Measurements from ENCODE around the gene YBEY. TPM values are rescaled to one million over a fixed set of nuclear protein-coding genes. Genes with fewer than 3 reads are reported as not detected.
"Not testable (repeated sequence)": the region's sequence is repeated elsewhere in the genome, so short reads cannot be mapped to it uniquely, and the experiment has no call there.

The YBEY gene
- 10 to 100 TPM; 14.4 to 14.8 TPM for total RNA-seq

- no peaks in the 10 kb centered on the region for H3K27me3 Mint-ChIP-seq
- peaks cover 54% of the 10 kb centered on the region for H3K4me1 Mint-ChIP-seq (ENCODE audit: low read depth)
- DNase-seq = peak; percentile 93
- intact Hi-C loops (cut with micrococcal nuclease) = loop anchor here (1.0 to 10.0 kb wide), 4 partner anchors 34 to 169 kb away; partner anchors contain the start of genes DIP2A, LSS and PCNT
- ChIA-PET CTCF (interaction anchor here (1.5 to 2.8 kb wide), 4 partner anchors 25 to 142 kb away, joined by 3 to 9 read pairs (median 6); a partner anchor contains a TSS), POLR2A (interaction anchor here (0.7 to 1.8 kb wide), 3 partner anchors 10 to 37 kb away, joined by 3 to 8 read pairs (median 5); partner anchors contain the start of gene C21orf58)
- peak within 1 kb of the TSS; percentile 98 for H3K4me3 Mint-ChIP-seq
- peaks cover 27% of the 10 kb centered on the region for H3K36me3 Mint-ChIP-seq
- H3K27ac Mint-ChIP-seq = peak within 1 kb of the TSS; percentile 96
- no peaks in the 10 kb centered on the region for H3K9me3 Mint-ChIP-seq
These were observed at the start of gene YBEY for GRCh38 chr21:46285761-46286647. Gene YBEY (plus strand): TSS chr21:46286342. CDS start chr21:46286914, 572 bp downstream.

DNA sequence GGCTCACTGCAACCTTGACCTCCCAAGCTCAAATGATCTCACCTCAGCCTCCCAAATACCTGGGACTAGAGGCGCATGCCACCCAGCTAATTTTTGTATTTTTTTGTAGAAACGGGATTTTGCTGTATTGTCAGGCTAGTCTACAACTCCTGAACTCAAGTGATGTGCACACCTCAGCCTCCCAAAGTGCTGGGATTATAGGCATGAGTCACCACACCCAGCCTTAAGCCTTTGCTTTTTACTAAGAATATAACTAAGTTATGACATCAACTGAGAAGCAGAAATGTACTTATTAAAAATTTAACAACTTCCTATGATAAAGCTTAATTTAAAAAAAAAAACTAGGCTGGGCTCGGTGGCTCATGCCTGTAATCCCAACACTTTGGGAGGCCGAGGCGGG is 48.7 kb upstream of the YBEY start:
- ChIA-PET CTCF (no interaction called here), POLR2A (no interaction called here)
- no peak for DNase-seq
- Mint-ChIP-seq H3K36me3 (peaks cover 60% of the 10 kb centered on the region), H3K4me1 (ENCODE audit: low read depth) (peaks cover 8% of the 10 kb centered on the region), H3K9me3 (no peaks in the 10 kb centered on the region), H3K27me3 (no peaks in the 10 kb centered on the region), H3K4me3 (no peak overlapping the region), H3K27ac (no peak overlapping the region)
- intact Hi-C loops (cut with micrococcal nuclease) = no loop called here

DNA sequence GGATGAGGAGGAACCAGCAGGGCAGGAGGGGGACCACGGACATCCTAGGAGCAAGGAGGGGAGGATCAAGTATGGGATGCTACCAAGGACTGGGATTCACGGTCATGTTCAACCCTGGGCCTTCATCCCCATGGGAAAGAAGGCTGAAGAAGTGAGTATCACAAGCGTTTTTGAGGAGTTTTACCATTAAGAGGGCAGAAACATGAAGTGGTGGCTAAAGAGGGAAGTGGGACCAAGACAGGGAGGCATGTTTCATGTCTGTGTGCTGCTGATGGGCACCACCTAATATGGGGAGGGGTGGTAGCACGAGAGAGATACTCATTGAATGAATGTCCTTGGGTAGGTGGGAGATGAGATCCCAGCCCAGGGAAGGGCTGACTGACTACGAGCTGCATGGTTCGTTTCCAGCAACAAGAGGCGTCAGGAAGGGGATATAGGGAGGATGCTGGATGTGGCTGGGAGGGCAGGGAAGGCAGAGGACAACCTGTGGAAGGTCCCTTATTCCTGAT is 46.3 kb upstream of the YBEY start:
- peaks cover 55% of the 10 kb centered on the region for H3K36me3 Mint-ChIP-seq
- no peaks in the 10 kb centered on the region for H3K27me3 Mint-ChIP-seq
- H3K27ac Mint-ChIP-seq = no peak overlapping the region
- no peak overlapping the region for H3K4me3 Mint-ChIP-seq
- no peaks in the 10 kb centered on the region for H3K4me1 Mint-ChIP-seq (ENCODE audit: low read depth)
- ChIA-PET POLR2A (no interaction called here), CTCF (no interaction called here)
- intact Hi-C loops (cut with micrococcal nuclease) = no loop called here
- DNase-seq = no peak
- no peaks in the 10 kb centered on the region for H3K9me3 Mint-ChIP-seq

GRCh38 chr21:46241577-46241976 is 44.6 kb upstream of the YBEY start:
- not testable (repeated sequence) for H3K27me3 Mint-ChIP-seq, H3K9me3 Mint-ChIP-seq

GRCh38 chr21:46243325-46243724 is 42.8 kb upstream of the YBEY start:
- peaks cover 56% of the 10 kb centered on the region for H3K36me3 Mint-ChIP-seq
- no peak overlapping the region for H3K27ac Mint-ChIP-seq
- DNase-seq = no peak
- H3K4me3 Mint-ChIP-seq = no peak overlapping the region
- POLR2A ChIA-PET = no interaction called here
- CTCF ChIA-PET = interaction anchor here (1.1 to 1.2 kb wide), 2 partner anchors 8 to 101 kb away, joined by 3 to 6 read pairs; no protein-coding TSS in a partner anchor
- H3K4me1 Mint-ChIP-seq (ENCODE audit: low read depth) = no peaks in the 10 kb centered on the region
- H3K27me3 Mint-ChIP-seq = no peaks in the 10 kb centered on the region
- H3K9me3 Mint-ChIP-seq = no peaks in the 10 kb centered on the region
- intact Hi-C loops (cut with micrococcal nuclease) = no loop called here

More at GRCh38 chr21:46241577-46241976, 44.6 kb upstream of the YBEY start:
- intact Hi-C loops (cut with micrococcal nuclease); POLR2A ChIA-PET; CTCF ChIA-PET; H3K4me3 Mint-ChIP-seq; H3K4me1 Mint-ChIP-seq (ENCODE audit: low read depth); DNase-seq; H3K27ac Mint-ChIP-seq: not testable (repeated sequence)
- H3K36me3 Mint-ChIP-seq = peaks cover 51% of the 10 kb centered on the region

DNA sequence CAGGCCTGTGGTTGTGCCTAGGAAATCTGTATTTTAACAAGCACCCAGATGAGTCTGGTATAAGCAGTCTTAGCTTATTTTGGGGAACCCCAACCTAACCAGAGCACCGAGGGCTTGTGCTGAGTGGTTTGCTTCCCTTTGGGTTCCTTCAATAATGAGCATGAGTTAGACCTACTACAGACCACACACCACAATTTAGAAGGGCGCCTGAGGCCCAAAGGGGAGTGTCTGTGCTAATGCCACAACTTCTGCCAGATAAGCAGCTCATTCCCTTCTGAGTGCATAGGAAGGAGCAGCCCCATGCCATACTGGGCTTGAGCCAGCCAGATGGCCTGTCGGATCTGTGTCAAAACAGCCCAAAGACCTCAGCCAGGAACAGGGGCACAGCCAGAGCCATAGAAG is 42.2 kb upstream of the YBEY start:
- Mint-ChIP-seq H3K4me3 (no peak overlapping the region), H3K9me3 (no peaks in the 10 kb centered on the region), H3K27ac (no peak overlapping the region), H3K36me3 (peaks cover 56% of the 10 kb centered on the region), H3K27me3 (no peaks in the 10 kb centered on the region), H3K4me1 (ENCODE audit: low read depth) (no peaks in the 10 kb centered on the region)
- DNase-seq = no peak
- ChIA-PET POLR2A (no interaction called here), CTCF (interaction anchor here (1.1 to 1.2 kb wide), 2 partner anchors 9 to 101 kb away, joined by 3 to 6 read pairs; no protein-coding TSS in a partner anchor)
- intact Hi-C loops (cut with micrococcal nuclease) = no loop called here

- intact Hi-C loops (cut with micrococcal nuclease) = no loop called here
- Mint-ChIP-seq H3K36me3 (peaks cover 52% of the 10 kb centered on the region), H3K27ac (no peak overlapping the region), H3K9me3 (no peaks in the 10 kb centered on the region), H3K4me1 (ENCODE audit: low read depth) (no peaks in the 10 kb centered on the region), H3K27me3 (no peaks in the 10 kb centered on the region), H3K4me3 (no peak overlapping the region)
- no peak for DNase-seq
- ChIA-PET POLR2A (interaction anchor here (0.6 kb wide), 1 partner anchor 31 kb away, joined by 4 read pairs; no protein-coding TSS in a partner anchor), CTCF (interaction anchor here (1.2 kb wide), 1 partner anchor 102 kb away, joined by 3 read pairs; no protein-coding TSS in a partner anchor)
These were observed 41.5 kb upstream of the YBEY start for GRCh38 chr21:46244602-46245001.

- Mint-ChIP-seq H3K4me3 (no peak overlapping the region), H3K9me3 (no peaks in the 10 kb centered on the region), H3K27me3 (no peaks in the 10 kb centered on the region), H3K27ac (no peak overlapping the region), H3K36me3 (peaks cover 53% of the 10 kb centered on the region), H3K4me1 (ENCODE audit: low read depth) (peaks cover 2% of the 10 kb centered on the region)
- ChIA-PET POLR2A (no interaction called here), CTCF (no interaction called here)
- intact Hi-C loops (cut with micrococcal nuclease) = no loop called here
- DNase-seq = no peak
These were observed 40.8 kb upstream of the YBEY start for GRCh38 chr21:46245213-46245915.

DNA sequence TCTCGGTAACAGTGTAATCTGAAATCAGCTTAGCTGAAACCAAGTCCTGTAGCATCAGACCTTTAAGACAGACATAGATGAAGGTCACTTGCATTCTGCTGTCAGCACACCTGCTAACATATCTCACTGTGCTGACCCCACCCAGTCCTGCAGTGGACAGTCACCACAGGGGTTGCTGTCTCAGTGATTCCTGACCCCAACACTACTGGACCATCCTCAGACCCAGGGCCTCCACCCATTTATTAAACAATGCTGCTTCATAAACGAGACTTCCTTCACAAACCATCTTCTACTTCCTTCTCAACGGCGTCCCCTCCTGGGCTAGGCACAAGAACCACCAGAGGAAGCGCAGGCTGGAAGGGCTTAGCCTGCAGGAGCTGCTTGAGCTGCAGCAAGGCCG is 39.8 kb upstream of the YBEY start:
- H3K36me3 Mint-ChIP-seq = peaks cover 54% of the 10 kb centered on the region
- H3K9me3 Mint-ChIP-seq = no peaks in the 10 kb centered on the region
- H3K4me1 Mint-ChIP-seq (ENCODE audit: low read depth) = peaks cover 9% of the 10 kb centered on the region
- peak overlapping the region; percentile 24 for H3K27ac Mint-ChIP-seq
- intact Hi-C loops (cut with micrococcal nuclease) = no loop called here
- H3K4me3 Mint-ChIP-seq = no peak overlapping the region
- CTCF ChIA-PET = interaction anchor here (0.7 kb wide), 1 partner anchor 274 kb away, joined by 3 read pairs; no protein-coding TSS in a partner anchor
- POLR2A ChIA-PET = no interaction called here
- DNase-seq = no peak
- H3K27me3 Mint-ChIP-seq = no peaks in the 10 kb centered on the region

DNA sequence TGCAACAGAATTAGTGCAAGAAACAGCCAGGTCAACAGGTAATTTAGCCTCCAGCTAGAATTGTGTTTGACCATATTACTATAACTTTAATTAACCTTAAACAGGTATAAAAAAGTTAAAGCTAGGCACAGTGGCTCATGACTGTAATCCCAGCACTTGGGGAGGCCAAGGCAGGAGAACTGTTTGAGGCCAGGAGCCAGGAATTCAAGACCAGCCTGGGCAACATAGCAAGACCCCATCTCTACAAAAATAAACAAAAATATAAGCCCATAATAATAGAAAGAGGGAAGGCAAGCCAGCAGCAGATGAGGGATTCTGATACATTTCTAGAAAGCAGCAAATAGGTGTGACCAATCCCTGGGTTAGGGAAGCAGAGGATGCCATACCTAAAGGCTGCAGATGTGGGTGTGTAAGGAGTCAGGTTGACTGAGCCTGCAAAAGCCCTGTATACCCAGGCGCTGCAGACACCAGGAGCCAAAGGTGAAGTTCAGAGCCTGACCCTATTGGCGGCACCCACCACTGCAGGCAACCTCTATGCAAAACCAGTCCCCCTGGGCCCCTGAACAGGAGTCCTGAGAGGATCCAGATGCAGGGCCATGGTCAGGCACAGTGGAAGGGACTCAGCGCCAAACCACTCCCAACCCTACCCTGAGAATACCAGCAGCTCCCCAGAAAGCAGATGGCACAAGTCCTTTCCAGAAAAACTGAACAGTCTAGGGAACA is 38.3 kb upstream of the YBEY start:
- ChIA-PET CTCF (no interaction called here), POLR2A (no interaction called here)
- H3K27ac Mint-ChIP-seq = no peak overlapping the region
- H3K4me1 Mint-ChIP-seq (ENCODE audit: low read depth) = peaks cover 11% of the 10 kb centered on the region
- no peak overlapping the region for H3K4me3 Mint-ChIP-seq
- DNase-seq = no peak
- no peaks in the 10 kb centered on the region for H3K9me3 Mint-ChIP-seq
- intact Hi-C loops (cut with micrococcal nuclease) = no loop called here
- H3K27me3 Mint-ChIP-seq = no peaks in the 10 kb centered on the region
- peaks cover 49% of the 10 kb centered on the region for H3K36me3 Mint-ChIP-seq

DNA sequence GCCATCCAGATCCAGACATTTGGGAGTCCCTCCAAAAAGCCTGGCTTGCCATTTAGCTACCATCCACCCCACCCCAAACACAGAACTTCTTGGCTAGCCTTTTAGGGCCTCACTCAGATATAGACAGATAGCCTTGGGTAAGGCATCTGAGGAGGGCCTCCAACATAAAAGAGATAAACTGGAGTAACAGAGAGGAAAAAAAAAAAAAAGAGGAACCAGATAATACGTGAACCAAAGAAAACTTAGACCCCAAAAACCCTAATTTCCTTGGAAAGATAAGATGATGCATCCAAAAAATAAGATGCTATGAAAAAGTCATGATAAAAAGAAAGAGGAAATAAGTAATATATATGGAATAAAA is 37.7 kb upstream of the YBEY start:
- POLR2A ChIA-PET = no interaction called here
- no peaks in the 10 kb centered on the region for H3K9me3 Mint-ChIP-seq
- H3K4me3 Mint-ChIP-seq = no peak overlapping the region
- CTCF ChIA-PET = no interaction called here
- H3K27ac Mint-ChIP-seq = no peak overlapping the region
- H3K36me3 Mint-ChIP-seq = peaks cover 48% of the 10 kb centered on the region
- intact Hi-C loops (cut with micrococcal nuclease) = no loop called here
- peaks cover 14% of the 10 kb centered on the region for H3K4me1 Mint-ChIP-seq (ENCODE audit: low read depth)
- no peaks in the 10 kb centered on the region for H3K27me3 Mint-ChIP-seq
- no peak for DNase-seq

GRCh38 chr21:46248827-46249226 is 37.3 kb upstream of the YBEY start:
- CTCF ChIA-PET = interaction anchor here (1.2 kb wide), 1 partner anchor 10 kb away, joined by 3 read pairs; no protein-coding TSS in a partner anchor
- no peak overlapping the region for H3K27ac Mint-ChIP-seq
- H3K27me3 Mint-ChIP-seq = no peaks in the 10 kb centered on the region
- POLR2A ChIA-PET = no interaction called here
- H3K4me3 Mint-ChIP-seq = no peak overlapping the region
- peaks cover 18% of the 10 kb centered on the region for H3K4me1 Mint-ChIP-seq (ENCODE audit: low read depth)
- no peaks in the 10 kb centered on the region for H3K9me3 Mint-ChIP-seq
- intact Hi-C loops (cut with micrococcal nuclease) = no loop called here
- no peak for DNase-seq
- peaks cover 52% of the 10 kb centered on the region for H3K36me3 Mint-ChIP-seq
